ENCODE results near the gene CHRM2. TPM values are rescaled to one million over a fixed set of nuclear protein-coding genes. Genes with fewer than 3 reads are reported as not detected.

CHRM2 gene
- total and polyA plus RNA-seq, 2 of the 4 experiments (the other 2 are of a cell fraction) = 79.3 to 184 TPM

- TF ChIP-seq MAZ (IDR thresholded peaks at IDR 0.05; ENCODE audit: borderline replicate concordance, low read depth, low read length) (no peak), BHLHE40 (IDR thresholded peaks at IDR 0.05; ENCODE audit: low read depth, low read length) (no peak), MXI1 (IDR thresholded peaks at IDR 0.05; ENCODE audit: borderline replicate concordance, low read depth, low read length) (no peak), RAD21 (IDR thresholded peaks at IDR 0.05; ENCODE audit: low read length) (no peak), ELK1 (IDR thresholded peaks at IDR 0.05; ENCODE audit: borderline replicate concordance, low read depth, low read length) (no peak)
- TF ChIP-seq, protein P1, sequence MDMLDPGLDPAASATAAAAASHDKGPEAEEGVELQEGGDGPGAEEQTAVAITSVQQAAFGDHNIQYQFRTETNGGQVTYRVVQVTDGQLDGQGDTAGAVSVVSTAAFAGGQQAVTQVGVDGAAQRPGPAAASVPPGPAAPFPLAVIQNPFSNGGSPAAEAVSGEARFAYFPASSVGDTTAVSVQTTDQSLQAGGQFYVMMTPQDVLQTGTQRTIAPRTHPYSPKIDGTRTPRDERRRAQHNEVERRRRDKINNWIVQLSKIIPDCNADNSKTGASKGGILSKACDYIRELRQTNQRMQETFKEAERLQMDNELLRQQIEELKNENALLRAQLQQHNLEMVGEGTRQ (IDR thresholded peaks at IDR 0.05; ENCODE audit: low read depth, low read length) = no peak
- dilution Hi-C loops (cut with HindIII; ENCODE audit: low sequenced_read_pairs, unreplicated experiment) (no loop called here), intact Hi-C loops (cut with micrococcal nuclease) (no loop called here), in situ Hi-C loops (cut with MboI; ENCODE audit: low sequenced_read_pairs) (no loop called here)
- no peak overlapping the region; the same call in 1 of the 2 replicates for H2AK5ac ChIP-seq (ENCODE audit: low read depth, low read length)
- no peaks in the 10 kb centered on the region for H3K27me3 ChIP-seq (ENCODE audit: control insufficient read depth, insufficient read depth, low read length)
- H3K79me1 ChIP-seq (ENCODE audit: low read depth in 1 of 2, low read length in 2 of 2) = peaks cover 22 to 49% of the 10 kb centered on the region in 2 experiments
- no peak overlapping the region for H3K56ac ChIP-seq (ENCODE audit: extremely low read depth, insufficient read depth, low read length)
- no peak overlapping the region for H3K27ac ChIP-seq (ENCODE audit: insufficient read depth, low read length)
- ATAC-seq (ENCODE audit: low read depth) (no peak), DNase-seq (no peak)
- H3K4me2 ChIP-seq (ENCODE audit: low read depth, low read length) = no peak overlapping the region
- H3K4ac ChIP-seq (ENCODE audit: low read depth, low read length) = no peak overlapping the region
- no CpG with 5 or more reads among the region's 5 CpGs for WGBS, 2 experiments (ENCODE audit: extremely low coverage in 2 of 2, insufficient read length in 1 of 2)
- H4K5ac ChIP-seq (ENCODE audit: low read depth, low read length) = no peak overlapping the region
- H4K20me1 ChIP-seq (ENCODE audit: insufficient read depth, low read length) = peaks cover 5% of the 10 kb centered on the region; the same call in 1 of the 2 replicates
- H4K8ac ChIP-seq (ENCODE audit: low read depth in 2 of 2, low read length in 2 of 2) = no peak overlapping the region
- no peak overlapping the region for H3K9ac ChIP-seq (ENCODE audit: low read depth, low read length)
- no peak overlapping the region for H2BK20ac ChIP-seq (ENCODE audit: low read depth, low read length)
- no peak overlapping the region for H2AFZ ChIP-seq (replicated peaks; ENCODE audit: low read length, poor library complexity)
- H4K91ac ChIP-seq (ENCODE audit: insufficient read depth, low read depth, low read length) = no peak overlapping the region
- BruUV-seq (replicated peaks) = no TSS peak
- peaks cover 9% of the 10 kb centered on the region; the same call in 1 of the 2 replicates for H3K4me1 ChIP-seq (ENCODE audit: control insufficient read depth, insufficient read depth, low read length)
- H2BK5ac ChIP-seq (ENCODE audit: low read depth, low read length, poor library complexity, severe bottlenecking) = no peak overlapping the region
- ChIA-PET POLR2A (ENCODE audit: unreplicated experiment) (no interaction called here), CTCF (no interaction called here)
- H3K14ac ChIP-seq (replicated peaks; ENCODE audit: low read depth, low read length) = no peak overlapping the region
- peak overlapping the region; percentile 32 for H3K23ac ChIP-seq (ENCODE audit: low read depth, low read length)
- H2AK9ac ChIP-seq (replicated peaks; ENCODE audit: low read depth, low read length, poor library complexity) = no peak overlapping the region
- peaks cover 18% of the 10 kb centered on the region for H3K36me3 ChIP-seq (ENCODE audit: control insufficient read depth, insufficient read depth, low read length)
- no peaks in the 10 kb centered on the region for H3K9me3 ChIP-seq (ENCODE audit: control insufficient read depth, insufficient read depth, low read length)
- peaks cover 7% of the 10 kb centered on the region for H3K9me1 ChIP-seq (ENCODE audit: insufficient read depth, low read length)
- no peak overlapping the region for H2BK15ac ChIP-seq (ENCODE audit: low read depth, low read length)
- no peak overlapping the region for H3K4me3 ChIP-seq (ENCODE audit: insufficient read depth, low read depth, low read length)
- no peak overlapping the region for H2BK120ac ChIP-seq (ENCODE audit: low read depth, low read length)
- H3K18ac ChIP-seq (ENCODE audit: low read depth, low read length) = no peak overlapping the region
Measured at GRCh38 chr7:136937436-136937835, 69.0 kb downstream of the CHRM2 start.
